Activated naive CD4-positive, alpha-beta T cell treated with anti-CD3 and anti-CD28 coated beads for 36 hours (primary cell): ENCODE data around the gene NPIPA7. TPM values are rescaled to one million over a fixed set of nuclear protein-coding genes. Genes with fewer than 3 reads are reported as not detected.
"Not testable (repeated sequence)": the region's sequence is repeated elsewhere in the genome, so short reads cannot be mapped to it uniquely, and the experiment has no call there.

Experiments used
- CTCF ChIA-PET: fragments of 350-600 bp; sonication (Branson Sonifier 250); formaldehyde crosslinking; loops from one replicate; lab custom pipeline; 2021; ENCODE audit warnings: antibody characterized with exemption; lab: Charles Lee
- DNase-seq: peaks from one replicate; pipeline ENCODE4 v3.0.0-alpha.2; 2020
- H3K27ac Mint-ChIP-seq: one replicate; pipeline ENCODE4 v1.8.0; 2021; ENCODE audit warnings: mild to moderate bottlenecking, mixed read lengths
- H3K27me3 Mint-ChIP-seq: one replicate; pipeline ENCODE4 v1.8.0; 2021; ENCODE audit warnings: low read depth, mixed read lengths
- H3K36me3 Mint-ChIP-seq: one replicate; pipeline ENCODE4 v1.8.0; 2021; ENCODE audit warnings: low read depth, mixed read lengths
- H3K4me1 Mint-ChIP-seq: one replicate; pipeline ENCODE4 v1.8.0; 2021; ENCODE audit warnings: low read depth, mixed read lengths
- H3K4me3 Mint-ChIP-seq: one replicate; pipeline ENCODE4 v1.8.0; 2021; ENCODE audit warnings: mild to moderate bottlenecking, moderate library complexity, mixed read lengths
- H3K9me3 Mint-ChIP-seq: one replicate; pipeline ENCODE4 v1.8.0; 2021; ENCODE audit warnings: mixed read lengths
- intact Hi-C: fragments of 100-400 bp; cut with micrococcal nuclease; formaldehyde crosslinking; loops from one replicate; pipeline ENCODE4 v1.15.1; 2023
- microRNA-seq: library from miRNA; unstranded; fragments of <30 nt; microRNA quantifications from one replicate; pipeline ENCODE4 v1.2.0, GENCODE V29; 2022; ENCODE audit warnings: borderline microRNAs expressed, borderline replicate concordance
- total RNA-seq, 2 experiments: library from RNA; stranded (reverse); gene quantifications; one replicate each; pipeline ENCODE4 v1.2.3, GENCODE V29; 2021

NPIPA7 gene
- total RNA-seq, 2 experiments from 2014 or later: 4.4 to 5.0 TPM

- H3K36me3 Mint-ChIP-seq, H3K4me3 Mint-ChIP-seq, H3K27ac Mint-ChIP-seq, H3K9me3 Mint-ChIP-seq, CTCF ChIA-PET, intact Hi-C loops, H3K4me1 Mint-ChIP-seq, H3K27me3 Mint-ChIP-seq, DNase-seq: not testable (repeated sequence)
Measured at GRCh38 chr16:16434711-16435110, 55.8 kb downstream of the NPIPA7 start.

GRCh38 chr16:16441401-16441800, 62.5 kb downstream of the NPIPA7 start:
- not testable (repeated sequence) for H3K9me3 Mint-ChIP-seq

More at GRCh38 chr16:16441401-16441800, 62.5 kb downstream of the NPIPA7 start:
- H3K36me3 Mint-ChIP-seq, H3K27me3 Mint-ChIP-seq, H3K4me1 Mint-ChIP-seq, CTCF ChIA-PET, H3K4me3 Mint-ChIP-seq, H3K27ac Mint-ChIP-seq, intact Hi-C loops, DNase-seq: not testable (repeated sequence)

Small RNA genes lying within 50 kb of the gene (microRNA-seq; reads per million reads assigned to microRNA genes)
- gene MIR6511A3 (not detected), gene MIR6770-2 (not detected)

Other genes starting within 250 kb of the NPIPA7 start
- gene ABCC6, start 155.6 kb upstream of the NPIPA7 start, total RNA-seq: not detected
- gene NOMO3, start 146.6 kb upstream of the NPIPA7 start, total RNA-seq: 10 to 100 TPM; 21.0 to 26.1 TPM